Stimulated activated CD8-positive, alpha-beta memory T cell treated with anti-CD3 and anti-CD28 coated beads, Interleukin-12 subunit alpha, Interleukin-12 subunit beta, amount 100 ng/mL, for 24 hours (primary cell): Measurements from ENCODE around the gene RICTOR.

Experiments
- DNase-seq: peaks from one replicate; pipeline ENCODE4 v3.0.0-alpha.2; 2020; ENCODE audit errors: extremely low read depth

The RICTOR gene

GRCh38 chr5:38889424-38889823 is 184.8 kb downstream of the RICTOR start:
- DNase-seq = no peak

GRCh38 chr5:38888041-38888440 is 186.2 kb downstream of the RICTOR start:
- no peak for DNase-seq
